SU-DHL-6 (cell line): ENCODE measurements around the gene CDC42EP4.

ENCODE experiments used
- CTCF ChIP-seq: fragments of 200-600 bp; sonication (generic); IDR thresholded peaks from one replicate; pipeline ENCODE4 v1.5.1; 2017; ENCODE audit warnings: antibody characterized with exemption, mild to moderate bottlenecking, low read length, moderate library complexity; ENCODE audit not compliant: insufficient read depth, poor library complexity, severe bottlenecking
- EZH2phosphoT487 ChIP-seq: fragments of 200-600 bp; sonication (generic), shearing (Covaris generic); conservative IDR thresholded peaks from 2 replicates; pipeline ENCODE4 v1.6.1; 2018; ENCODE audit warnings: mild to moderate bottlenecking, antibody characterized with exemption, low read length, moderate library complexity, mixed read lengths

GRCh38 chr17:73335591-73336407, 24.0 kb upstream of the CDC42EP4 start:
- TF ChIP-seq CTCF = no peak
- TF ChIP-seq EZH2phosphoT487 = no peak
